Endothelial cell of umbilical vein (primary cell): Measurements from ENCODE around the gene RAP1GAP2. TPM values are rescaled to one million over a fixed set of nuclear protein-coding genes. Genes with fewer than 3 reads are reported as not detected.

Experiments used
- BruUV-seq: library from RNA; stranded (reverse); fragments of 400-500 nt; replicated peaks from 2 replicates; lab custom pipeline; 2021; lab: Mats Ljungman, UMichigan
- CTCF ChIA-PET: fragments of 300-600, 350-600 bp; sonication (Branson Sonifier 250); formaldehyde crosslinking; loops from one replicate; lab custom pipeline; 2021; ENCODE audit warnings: antibody characterized with exemption, inconsistent platforms; lab: Charles Lee
- POLR2A ChIA-PET: fragments of 300-600, 350-600 bp; sonication (Branson Sonifier 250); formaldehyde crosslinking; loops from one replicate; lab custom pipeline; 2021; ENCODE audit warnings: antibody characterized with exemption, inconsistent platforms; lab: Charles Lee
- DNase-seq: peaks from one replicate; pipeline ENCODE4 v3.0.0-alpha.2; 2011; ENCODE audit warnings: low read depth, low spot score
- FAIRE-seq: peaks from 2 replicates; lab custom pipeline; 2011; peaks lifted over from hg19 to GRCh38; lab: Jason Lieb, UNC
- H2AFZ ChIP-seq: 2 replicates; pipeline ENCODE4 v1.6.0; 2012; ENCODE audit warnings: low read depth, low read length, control low read depth, inconsistent platforms
- H3K27ac ChIP-seq: 2 replicates; pipeline ENCODE4 v1.5.1; 2011; ENCODE audit warnings: low read depth, mild to moderate bottlenecking, control low read depth, low read length, moderate library complexity; ENCODE audit not compliant: insufficient read depth
- H3K27me3 ChIP-seq, 2 experiments: 2 replicates each; pipeline versions ENCODE4 v1.6.0 to v1.6.1; 2011; ENCODE audit warnings: low read length in 2 of 2, mixed read lengths in 1 of 2; ENCODE audit not compliant: control insufficient read depth in 2 of 2, insufficient read depth in 2 of 2
- H3K36me3 ChIP-seq, 2 experiments: 2 replicates in 1 of 2; 3 replicates in 1 of 2; pipeline ENCODE4 v1.5.1; 2011; ENCODE audit warnings: low read length in 2 of 2, mild to moderate bottlenecking in 1 of 2, moderate library complexity in 1 of 2; ENCODE audit not compliant: control insufficient read depth in 2 of 2, insufficient read depth in 2 of 2; ENCODE audit errors: extremely low read depth in 1 of 2
- H3K4me1 ChIP-seq: 3 replicates; pipeline ENCODE4 v1.5.1; 2011; ENCODE audit warnings: mild to moderate bottlenecking, low read length; ENCODE audit not compliant: control insufficient read depth, insufficient read depth; ENCODE audit errors: extremely low read depth
- H3K4me2 ChIP-seq: 2 replicates; pipeline ENCODE4 v1.6.1; 2011; ENCODE audit warnings: low read length, control low read depth, mixed read lengths; ENCODE audit not compliant: insufficient read depth
- H3K4me3 ChIP-seq, 3 experiments: fragments of 200-600 bp in 1 of 3; sonication (generic), shearing (Covaris generic) in 1 of 3; replicated peaks in 1 of 3; 2 replicates each; pipeline ENCODE4 v1.5.1; 2011 to 2016; ENCODE audit warnings: control low read depth in 3 of 3, low read length in 3 of 3, mild to moderate bottlenecking in 2 of 3, inconsistent platforms in 1 of 3, low read depth in 1 of 3, moderate library complexity in 1 of 3; ENCODE audit not compliant: insufficient read depth in 1 of 3
- H3K79me2 ChIP-seq: 2 replicates; pipeline ENCODE4 v1.6.0; 2012; ENCODE audit warnings: low read length, inconsistent platforms; ENCODE audit not compliant: control insufficient read depth, insufficient read depth
- H3K9ac ChIP-seq: replicated peaks from 2 replicates; pipeline ENCODE3; 2011; ENCODE audit warnings: low read length, control low read depth; ENCODE audit not compliant: insufficient read depth; ENCODE audit errors: extremely low read depth
- H3K9me1 ChIP-seq: replicated peaks from 3 replicates; pipeline ENCODE4 v1.6.0; 2011; ENCODE audit warnings: mild to moderate bottlenecking, low read length; ENCODE audit not compliant: control insufficient read depth, insufficient read depth; ENCODE audit errors: extremely low read depth
- H3K9me3 ChIP-seq: replicated peaks from 2 replicates; pipeline ENCODE4 v1.5.1; 2012; ENCODE audit warnings: low read length, inconsistent platforms; ENCODE audit not compliant: control insufficient read depth, insufficient read depth
- H4K20me1 ChIP-seq: replicated peaks from 2 replicates; pipeline ENCODE3; 2011; ENCODE audit warnings: mild to moderate bottlenecking, low read length; ENCODE audit not compliant: control insufficient read depth, insufficient read depth; ENCODE audit errors: extremely low read depth
- EZH2 ChIP-seq: IDR thresholded peaks from 2 replicates; pipeline ENCODE4 v1.6.1; 2012; ENCODE audit warnings: borderline replicate concordance, low read depth, mild to moderate bottlenecking, moderate library complexity, low read length, inconsistent platforms; ENCODE audit not compliant: severe bottlenecking
- FOS ChIP-seq: IDR thresholded peaks from 2 replicates; pipeline ENCODE4 v1.6.1; 2011; ENCODE audit warnings: mild to moderate bottlenecking, low read length, moderate library complexity, borderline replicate concordance; ENCODE audit not compliant: insufficient read depth
- GATA2 ChIP-seq: IDR thresholded peaks from 2 replicates; pipeline ENCODE4 v1.7.0; 2011; ENCODE audit warnings: low read depth, mild to moderate bottlenecking, moderate library complexity, mixed read lengths, low read length; ENCODE audit not compliant: insufficient read length, insufficient read depth
- JUN ChIP-seq: IDR thresholded peaks from 2 replicates; pipeline ENCODE4 v1.6.1; 2011; ENCODE audit warnings: borderline replicate concordance, low read depth; ENCODE audit not compliant: insufficient read length, insufficient read depth
- MYC ChIP-seq: IDR thresholded peaks from one replicate; pipeline ENCODE4 v1.6.1; 2011; ENCODE audit warnings: mild to moderate bottlenecking, low read depth, low read length
- POLR2A ChIP-seq: IDR thresholded peaks from 2 replicates; pipeline ENCODE4 v1.6.1; 2012; ENCODE audit warnings: low read depth, mild to moderate bottlenecking, control low read depth, low read length
- POLR2AphosphoS5 ChIP-seq: IDR thresholded peaks from 2 replicates; pipeline ENCODE4 v1.6.1; 2012; ENCODE audit warnings: low read depth, mild to moderate bottlenecking, control low read depth, low read length, moderate library complexity; ENCODE audit not compliant: insufficient read depth
- dilution Hi-C: fragments of 300-500 bp; cut with MboI; formaldehyde crosslinking; loops from one replicate; pipeline ENCODE4 v1.15.0; 2019; ENCODE audit warnings: low sequenced_read_pairs; ENCODE audit not compliant: extremely low pct_ligation_motif_present
- intact Hi-C: fragments of 100-400 bp; cut with micrococcal nuclease; formaldehyde crosslinking; loops from one replicate; pipeline ENCODE4 v1.10.0; 2022
- polyA plus RNA-seq, 4 experiments: library from polyadenylated mRNA; depleted of rRNA in 3 of 4; stranded (reverse) in 3 of 4; unstranded in 1 of 4; fragments of >200 nt; gene quantifications; 2 replicates each; pipeline versions ENCODE4 v1.2.1 to v1.2.3, GENCODE V29; 2011 to 2012; ENCODE audit warnings: missing spikeins in 1 of 4
- total RNA-seq: library from RNA; stranded (reverse); gene quantifications from 2 replicates; pipeline ENCODE4 v1.2.3, GENCODE V29; 2021
- TF ChIP-seq, protein P1 (sequence below), 2 donors: IDR thresholded peaks; 1 replicate in 1 of 2; 2 replicates in 1 of 2; pipeline ENCODE4 v1.5.1; 2011; ENCODE audit warnings: low read length in 2 of 2, mild to moderate bottlenecking in 2 of 2, moderate library complexity in 2 of 2, control low read depth in 1 of 2, inconsistent platforms in 1 of 2, low read depth in 1 of 2; ENCODE audit not compliant: insufficient read depth in 1 of 2; ENCODE audit errors: extremely low read depth in 1 of 2
- TF ChIP-seq, protein P2 (sequence below): IDR thresholded peaks from 2 replicates; pipeline ENCODE4 v1.6.1; 2011; ENCODE audit not compliant: insufficient read depth, insufficient read length

Gene RAP1GAP2
- total and polyA plus RNA-seq, 2 donors (not counting 3 experiments of a cell fraction or from before 2014, with no cell fraction given): 1.4 to 3.6 TPM

DNA sequence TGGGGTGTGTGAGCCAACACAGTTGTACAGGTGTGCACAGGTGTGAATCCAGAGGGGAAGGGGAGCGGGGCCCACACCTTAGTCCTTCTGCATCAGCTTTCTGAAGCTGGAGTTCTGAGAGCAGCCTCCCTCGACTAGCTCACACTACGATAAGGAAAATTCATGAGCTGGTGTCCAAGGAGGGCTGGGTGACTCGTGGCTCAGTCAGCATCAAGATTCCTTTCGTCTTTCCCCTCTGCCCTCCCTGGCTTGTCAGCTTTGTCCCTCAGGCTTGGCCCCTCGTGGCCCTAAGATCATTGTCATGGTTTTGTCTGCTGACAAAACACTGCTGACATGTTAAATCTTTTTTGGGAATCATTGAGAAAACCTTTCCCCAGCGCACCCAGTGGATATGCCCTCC lies 219.7 kb downstream of the RAP1GAP2 start:
- BruUV-seq: no TSS peak
- no peak for TF ChIP-seq JUN
- TF ChIP-seq FOS: peak; percentile 30
- no peak for TF ChIP-seq EZH2
- TF ChIP-seq MYC: no peak
- H4K20me1 ChIP-seq: no peaks in the 10 kb centered on the region
- H3K9me3 ChIP-seq: no peaks in the 10 kb centered on the region
- H3K4me2 ChIP-seq: no peak overlapping the region
- H3K9me1 ChIP-seq: no peaks in the 10 kb centered on the region
- DNase-seq: no peak
- H3K9ac ChIP-seq: no peak overlapping the region
- no peak overlapping the region for H3K4me3 ChIP-seq
- FAIRE-seq: peak; percentile 26
- intact Hi-C loops (no loop called here), dilution Hi-C loops (no loop called here)
- no peaks in the 10 kb centered on the region for H3K4me1 ChIP-seq
- no peak overlapping the region for H3K27ac ChIP-seq
- ChIA-PET CTCF (interaction anchor here (1.1 to 4.6 kb wide), 3 partner anchors 10 to 189 kb away, joined by 3 to 139 read pairs (median 4); no protein-coding TSS in a partner anchor), POLR2A (no interaction called here)
- H2AFZ ChIP-seq: no peak overlapping the region
- no peaks in the 10 kb centered on the region for H3K79me2 ChIP-seq
- no peaks in the 10 kb centered on the region for H3K27me3 ChIP-seq
- no peaks in the 10 kb centered on the region for H3K36me3 ChIP-seq

DNA sequence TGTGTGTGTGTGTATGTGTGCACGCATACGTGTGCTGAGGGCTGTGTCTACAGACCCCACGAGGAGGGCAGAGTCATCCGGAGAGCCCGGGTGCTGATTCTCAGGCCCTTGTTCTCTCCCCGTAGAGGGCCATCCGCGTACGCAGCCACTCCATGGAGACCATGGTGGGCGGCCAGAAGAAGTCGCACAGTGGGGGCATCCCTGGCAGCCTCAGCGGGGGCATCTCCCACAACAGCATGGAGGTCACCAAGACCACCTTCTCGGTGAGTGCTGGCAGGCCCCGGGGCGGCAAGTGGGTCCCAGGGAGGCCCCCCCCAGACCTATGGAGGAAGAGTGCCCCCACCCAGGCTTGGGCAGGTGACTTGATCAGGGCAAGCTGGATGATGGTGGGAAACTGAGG lies 221.7 kb downstream of the RAP1GAP2 start:
- H3K36me3 ChIP-seq: no peaks in the 10 kb centered on the region
- H3K27me3 ChIP-seq: no peaks in the 10 kb centered on the region
- no peak overlapping the region for H3K4me3 ChIP-seq
- no peak overlapping the region for H3K9ac ChIP-seq
- H4K20me1 ChIP-seq: no peaks in the 10 kb centered on the region
- no peaks in the 10 kb centered on the region for H3K79me2 ChIP-seq
- TF ChIP-seq, protein P1, sequence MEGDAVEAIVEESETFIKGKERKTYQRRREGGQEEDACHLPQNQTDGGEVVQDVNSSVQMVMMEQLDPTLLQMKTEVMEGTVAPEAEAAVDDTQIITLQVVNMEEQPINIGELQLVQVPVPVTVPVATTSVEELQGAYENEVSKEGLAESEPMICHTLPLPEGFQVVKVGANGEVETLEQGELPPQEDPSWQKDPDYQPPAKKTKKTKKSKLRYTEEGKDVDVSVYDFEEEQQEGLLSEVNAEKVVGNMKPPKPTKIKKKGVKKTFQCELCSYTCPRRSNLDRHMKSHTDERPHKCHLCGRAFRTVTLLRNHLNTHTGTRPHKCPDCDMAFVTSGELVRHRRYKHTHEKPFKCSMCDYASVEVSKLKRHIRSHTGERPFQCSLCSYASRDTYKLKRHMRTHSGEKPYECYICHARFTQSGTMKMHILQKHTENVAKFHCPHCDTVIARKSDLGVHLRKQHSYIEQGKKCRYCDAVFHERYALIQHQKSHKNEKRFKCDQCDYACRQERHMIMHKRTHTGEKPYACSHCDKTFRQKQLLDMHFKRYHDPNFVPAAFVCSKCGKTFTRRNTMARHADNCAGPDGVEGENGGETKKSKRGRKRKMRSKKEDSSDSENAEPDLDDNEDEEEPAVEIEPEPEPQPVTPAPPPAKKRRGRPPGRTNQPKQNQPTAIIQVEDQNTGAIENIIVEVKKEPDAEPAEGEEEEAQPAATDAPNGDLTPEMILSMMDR (IDR thresholded peaks at IDR 0.05; ENCODE audit: extremely low read depth in 1 of 2, insufficient read depth in 1 of 2, low read depth in 1 of 2, low read length in 2 of 2): no peak
- TF ChIP-seq FOS: no peak
- TF ChIP-seq GATA2: no peak
- TF ChIP-seq JUN: no peak
- TF ChIP-seq POLR2AphosphoS5: no peak
- no peak for TF ChIP-seq EZH2
- no peak for TF ChIP-seq MYC
- no peak for TF ChIP-seq POLR2A
- TF ChIP-seq, protein P2, sequence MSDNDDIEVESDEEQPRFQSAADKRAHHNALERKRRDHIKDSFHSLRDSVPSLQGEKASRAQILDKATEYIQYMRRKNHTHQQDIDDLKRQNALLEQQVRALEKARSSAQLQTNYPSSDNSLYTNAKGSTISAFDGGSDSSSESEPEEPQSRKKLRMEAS: no peak
- intact Hi-C loops (no loop called here), dilution Hi-C loops (no loop called here)
- no peaks in the 10 kb centered on the region for H3K9me1 ChIP-seq
- FAIRE-seq (no peak), DNase-seq (no peak)
- CTCF ChIA-PET: no interaction called here
- no peak overlapping the region for H3K4me2 ChIP-seq
- H2AFZ ChIP-seq: no peak overlapping the region
- POLR2A ChIA-PET: no interaction called here
- no TSS peak for BruUV-seq
- H3K27ac ChIP-seq: no peak overlapping the region
- no peaks in the 10 kb centered on the region for H3K4me1 ChIP-seq
- no peaks in the 10 kb centered on the region for H3K9me3 ChIP-seq
